OCI-LY7 (cell line): ENCODE results near the gene CAAP1.

Experiments
- CTCF ChIP-seq: fragments of 200-600 bp; sonication (generic); conservative IDR thresholded peaks from 2 replicates; pipeline ENCODE4 v1.5.1; 2014; ENCODE audit warnings: mild to moderate bottlenecking, antibody characterized with exemption, low read length, moderate library complexity, mixed read lengths
- EZH2phosphoT487 ChIP-seq: fragments of 200-600 bp; sonication (generic); IDR thresholded peaks from 2 replicates; pipeline ENCODE4 v1.6.1; 2018; ENCODE audit warnings: low read depth, borderline replicate concordance, mild to moderate bottlenecking, mixed run types, antibody characterized with exemption, low read length, moderate library complexity, mixed read lengths

GRCh38 chr9:26833792-26834191 is 58.8 kb downstream of the CAAP1 start:
- TF ChIP-seq CTCF (no peak), EZH2phosphoT487 (no peak)
